NCI-H1436 treated with DMSO at 0.1 percent for 48 hours (cell line): ENCODE data around the gene ITGAL.
"Not testable (repeated sequence)": the region's sequence is repeated elsewhere in the genome, so short reads cannot be mapped to it uniquely, and the experiment has no call there.

Experiments used
- DNase-seq: peaks from one replicate; lab custom pipeline; 2025; lab: John Stamatoyannopoulos, UW

Gene ITGAL

DNA sequence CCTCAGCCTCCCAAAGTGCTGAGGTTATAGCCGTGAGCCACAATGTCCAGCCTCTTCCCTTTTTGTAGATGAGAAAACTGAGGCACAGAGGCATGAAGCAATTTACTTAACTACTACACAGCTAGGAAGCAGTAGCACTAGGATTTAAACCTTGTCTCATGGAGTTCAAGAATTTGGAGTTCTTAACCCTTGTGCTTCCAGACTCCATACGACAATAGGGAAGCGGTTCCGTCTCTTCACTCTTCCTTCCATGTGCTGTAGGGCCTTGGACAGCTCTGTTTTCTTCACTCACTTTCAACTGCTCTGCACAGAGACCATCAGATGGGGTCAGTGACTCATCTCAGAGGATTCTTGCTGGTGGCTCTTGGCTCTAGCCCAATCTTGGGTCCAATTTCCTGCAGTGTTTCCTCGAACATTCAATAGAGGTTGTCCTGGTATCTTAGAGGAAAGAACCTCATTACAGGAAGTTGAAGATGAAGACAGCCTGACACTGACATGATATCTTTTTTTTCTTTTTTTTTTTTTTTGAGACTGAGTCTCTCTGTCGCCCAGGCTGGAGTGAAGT lies 19.3 kb downstream of the ITGAL start:
- no peak for DNase-seq

DNA sequence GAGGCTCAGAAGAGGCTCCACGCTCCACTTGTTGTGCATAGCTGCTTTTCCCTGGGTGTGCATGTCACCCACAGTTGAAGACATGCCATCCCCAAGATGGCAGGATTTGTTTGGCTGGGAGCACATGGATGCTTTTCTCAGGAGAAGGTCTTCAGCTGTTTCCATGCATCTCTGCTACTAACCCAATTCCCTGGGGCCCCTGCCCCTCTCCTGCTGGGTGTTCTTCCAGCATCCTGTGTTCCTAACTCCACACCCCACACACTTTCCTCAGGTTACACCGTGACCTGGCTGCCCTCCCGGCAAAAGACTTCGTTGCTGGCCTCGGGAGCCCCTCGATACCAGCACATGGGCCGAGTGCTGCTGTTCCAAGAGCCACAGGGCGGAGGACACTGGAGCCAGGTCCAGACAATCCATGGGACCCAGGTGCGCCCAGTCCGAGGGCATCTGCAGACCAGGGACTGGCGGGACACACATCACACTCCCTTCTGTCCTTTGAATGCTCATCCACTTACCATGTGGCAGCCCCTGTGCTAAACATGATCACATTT lies 21.5 kb downstream of the ITGAL start:
- DNase-seq, result no peak

GRCh38 chr16:30494709-30495108 lies 22.2 kb downstream of the ITGAL start:
- DNase-seq, result no peak

DNA sequence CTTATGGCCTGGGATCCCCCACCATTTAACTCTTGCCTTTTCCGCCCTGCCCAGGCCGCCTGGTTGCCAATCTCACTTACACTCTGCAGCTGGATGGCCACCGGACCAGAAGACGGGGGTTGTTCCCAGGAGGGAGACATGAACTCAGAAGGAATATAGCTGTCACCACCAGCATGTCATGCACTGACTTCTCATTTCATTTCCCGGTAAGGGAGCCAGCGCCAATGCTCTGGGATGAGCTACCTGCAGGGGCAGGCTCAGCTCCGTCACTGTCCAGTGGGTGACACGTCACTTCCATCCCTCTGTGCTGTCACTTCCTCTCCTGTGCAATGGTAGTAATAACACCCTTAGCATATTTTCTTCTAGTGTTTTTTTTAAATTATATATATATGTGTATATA lies 26.7 kb downstream of the ITGAL start:
- DNase-seq, result no peak

DNA sequence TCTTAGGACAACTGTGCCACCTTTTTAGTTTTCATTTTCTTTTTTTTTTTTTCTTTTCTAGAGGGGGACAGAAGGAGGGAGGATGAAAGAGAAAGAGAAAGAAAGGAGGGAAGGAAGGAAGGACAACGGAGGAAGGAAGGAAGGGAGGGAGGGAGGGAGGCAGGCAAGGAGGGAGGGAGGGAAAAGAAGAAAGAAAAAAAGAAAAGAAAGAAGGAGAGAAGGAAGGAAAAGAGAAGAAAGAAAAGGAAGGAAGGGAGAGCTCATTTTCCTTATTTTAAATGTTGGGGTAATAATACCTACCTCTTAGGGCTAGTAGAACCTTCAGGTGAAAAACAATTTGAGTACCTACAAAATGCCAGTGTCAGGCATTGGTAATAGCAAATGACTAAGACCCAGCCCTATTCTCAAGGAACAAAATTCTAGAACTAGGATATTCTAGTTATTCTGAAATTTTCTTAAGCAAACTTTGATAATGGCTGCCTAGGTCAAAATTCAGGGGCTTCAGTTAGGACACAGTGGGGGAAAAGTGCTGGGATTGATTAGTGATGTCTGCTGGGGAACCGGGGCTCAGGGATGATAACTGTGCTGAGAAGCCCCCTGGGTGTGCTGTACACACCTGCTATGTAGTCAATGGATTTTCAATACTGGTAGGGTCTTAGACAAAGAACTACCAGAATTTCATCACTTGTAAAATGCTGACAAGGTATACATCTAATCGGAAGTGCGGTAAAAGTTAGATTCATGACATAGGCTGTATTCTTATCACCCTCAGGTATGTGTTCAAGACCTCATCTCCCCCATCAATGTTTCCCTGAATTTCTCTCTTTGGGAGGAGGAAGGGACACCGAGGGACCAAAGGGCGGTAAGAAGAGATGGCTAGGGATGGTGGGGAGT lies 31.1 kb downstream of the ITGAL start:
- no peak for DNase-seq

GRCh38 chr16:30509081-30509765 lies 36.7 kb downstream of the ITGAL start:
- DNase-seq, result no peak

DNA sequence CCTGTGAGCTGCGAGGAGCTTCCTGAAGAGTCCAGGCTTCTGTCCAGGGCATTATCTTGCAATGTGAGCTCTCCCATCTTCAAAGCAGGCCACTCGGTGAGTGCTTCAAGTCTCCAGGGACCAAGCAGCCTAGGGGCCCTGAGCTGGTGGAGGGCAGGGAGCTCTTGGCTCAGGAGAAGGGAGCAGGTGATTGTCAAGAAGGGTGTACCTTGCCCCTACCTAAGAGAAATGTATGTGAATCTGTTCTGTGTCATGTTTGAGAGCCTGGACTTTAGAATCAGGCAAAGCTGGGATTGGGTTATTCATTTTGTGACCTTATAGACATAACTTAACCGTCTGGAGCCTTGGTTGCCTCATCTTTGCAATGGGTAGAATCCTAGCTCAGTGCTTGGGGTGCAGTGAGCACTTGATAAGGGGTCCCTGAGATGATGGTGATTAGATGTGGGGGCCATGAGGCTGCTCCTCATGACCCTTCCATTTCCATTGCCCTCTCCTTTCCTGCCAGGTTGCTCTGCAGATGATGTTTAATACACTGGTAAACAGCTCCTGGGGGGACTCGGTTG lies 37.9 kb downstream of the ITGAL start:
- no peak for DNase-seq

DNA sequence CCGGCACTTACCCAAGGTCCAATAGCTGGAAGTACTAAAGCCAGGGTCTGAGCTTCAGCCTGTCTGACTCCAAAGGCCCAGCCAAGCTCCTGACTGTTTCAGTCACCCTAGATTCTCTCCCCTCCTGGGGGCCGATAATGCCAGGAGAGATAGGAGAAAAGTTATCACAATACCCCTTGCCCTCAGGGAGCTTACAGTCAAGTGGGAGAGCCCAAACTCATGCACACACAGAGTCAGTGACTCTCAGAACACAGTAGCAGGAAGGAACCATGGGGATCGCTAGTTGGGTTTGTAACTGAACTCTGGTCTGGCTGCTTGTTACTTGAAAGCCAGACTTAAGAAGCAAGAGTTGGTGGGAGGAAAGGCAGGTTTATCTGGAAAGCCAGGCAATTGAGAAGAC lies 39.0 kb downstream of the ITGAL start:
- DNase-seq, result no peak

DNA sequence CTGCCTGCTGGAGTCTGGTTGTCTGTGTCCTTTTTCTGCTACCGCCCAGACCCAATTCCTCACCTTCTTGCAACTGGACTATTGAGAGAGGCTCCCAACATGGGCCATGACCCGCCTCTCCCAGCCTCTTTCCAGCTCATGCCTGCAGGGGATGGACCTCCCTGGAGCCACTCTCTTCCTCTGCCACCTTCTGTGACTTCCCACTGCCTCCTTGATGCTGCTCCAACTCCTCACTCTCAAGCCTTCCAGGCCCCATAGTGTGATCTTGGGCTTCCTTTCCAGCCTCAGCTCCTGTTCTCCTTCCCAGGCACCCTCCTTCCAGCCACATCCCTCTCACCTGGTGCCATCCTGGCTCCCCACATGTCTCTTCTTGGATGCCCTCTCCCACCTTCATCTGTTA lies 42.7 kb downstream of the ITGAL start:
- no peak for DNase-seq

DNA sequence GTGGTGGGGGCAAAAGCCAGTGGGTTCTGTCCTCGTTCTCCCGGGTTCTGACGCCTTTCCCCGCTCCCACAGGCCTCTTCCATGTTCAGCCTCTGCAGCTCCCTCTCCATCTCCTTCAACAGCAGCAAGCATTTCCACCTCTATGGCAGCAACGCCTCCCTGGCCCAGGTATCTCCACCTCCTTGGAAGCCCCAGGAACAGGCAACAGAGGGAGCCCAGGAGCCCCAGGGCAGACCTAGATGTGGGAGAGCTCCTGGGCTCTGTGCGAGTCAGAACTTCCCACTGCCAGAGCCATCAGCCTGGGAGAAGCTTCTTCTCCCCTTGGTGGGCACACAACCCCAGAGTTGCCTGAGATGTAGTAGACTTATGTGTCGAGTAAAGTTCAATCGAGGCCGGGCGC lies 46.0 kb downstream of the ITGAL start:
- DNase-seq, result no peak

GRCh38 chr16:30519120-30520049 lies 46.8 kb downstream of the ITGAL start:
- no peak for DNase-seq

DNA sequence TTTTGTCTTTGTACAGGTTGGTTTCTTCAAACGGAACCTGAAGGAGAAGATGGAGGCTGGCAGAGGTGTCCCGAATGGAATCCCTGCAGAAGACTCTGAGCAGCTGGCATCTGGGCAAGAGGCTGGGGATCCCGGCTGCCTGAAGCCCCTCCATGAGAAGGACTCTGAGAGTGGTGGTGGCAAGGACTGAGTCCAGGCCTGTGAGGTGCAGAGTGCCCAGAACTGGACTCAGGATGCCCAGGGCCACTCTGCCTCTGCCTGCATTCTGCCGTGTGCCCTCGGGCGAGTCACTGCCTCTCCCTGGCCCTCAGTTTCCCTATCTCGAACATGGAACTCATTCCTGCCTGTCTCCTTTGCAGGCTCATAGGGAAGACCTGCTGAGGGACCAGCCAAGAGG lies 48.9 kb downstream of the ITGAL start:
- no peak for DNase-seq

DNA sequence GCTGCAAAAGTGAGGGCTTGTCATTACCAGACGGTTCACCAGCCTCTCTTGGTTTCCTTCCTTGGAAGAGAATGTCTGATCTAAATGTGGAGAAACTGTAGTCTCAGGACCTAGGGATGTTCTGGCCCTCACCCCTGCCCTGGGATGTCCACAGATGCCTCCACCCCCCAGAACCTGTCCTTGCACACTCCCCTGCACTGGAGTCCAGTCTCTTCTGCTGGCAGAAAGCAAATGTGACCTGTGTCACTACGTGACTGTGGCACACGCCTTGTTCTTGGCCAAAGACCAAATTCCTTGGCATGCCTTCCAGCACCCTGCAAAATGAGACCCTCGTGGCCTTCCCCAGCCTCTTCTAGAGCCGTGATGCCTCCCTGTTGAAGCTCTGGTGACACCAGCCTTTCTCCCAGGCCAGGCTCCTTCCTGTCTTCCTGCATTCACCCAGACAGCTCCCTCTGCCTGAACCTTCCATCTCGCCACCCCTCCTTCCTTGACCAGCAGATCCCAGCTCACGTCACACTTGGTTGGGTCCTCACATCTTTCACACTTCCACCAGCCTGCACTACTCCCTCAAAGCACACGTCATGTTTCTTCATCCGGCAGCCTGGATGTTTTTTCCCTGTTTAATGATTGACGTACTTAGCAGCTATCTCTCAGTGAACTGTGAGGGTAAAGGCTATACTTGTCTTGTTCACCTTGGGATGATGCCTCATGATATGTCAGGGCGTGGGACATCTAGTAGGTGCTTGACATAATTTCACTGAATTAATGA lies 49.5 kb downstream of the ITGAL start:
- DNase-seq, result no peak

- not testable (repeated sequence) for DNase-seq
Observed at GRCh38 chr16:30522702-30523463, 50.3 kb downstream of the ITGAL start.

DNA sequence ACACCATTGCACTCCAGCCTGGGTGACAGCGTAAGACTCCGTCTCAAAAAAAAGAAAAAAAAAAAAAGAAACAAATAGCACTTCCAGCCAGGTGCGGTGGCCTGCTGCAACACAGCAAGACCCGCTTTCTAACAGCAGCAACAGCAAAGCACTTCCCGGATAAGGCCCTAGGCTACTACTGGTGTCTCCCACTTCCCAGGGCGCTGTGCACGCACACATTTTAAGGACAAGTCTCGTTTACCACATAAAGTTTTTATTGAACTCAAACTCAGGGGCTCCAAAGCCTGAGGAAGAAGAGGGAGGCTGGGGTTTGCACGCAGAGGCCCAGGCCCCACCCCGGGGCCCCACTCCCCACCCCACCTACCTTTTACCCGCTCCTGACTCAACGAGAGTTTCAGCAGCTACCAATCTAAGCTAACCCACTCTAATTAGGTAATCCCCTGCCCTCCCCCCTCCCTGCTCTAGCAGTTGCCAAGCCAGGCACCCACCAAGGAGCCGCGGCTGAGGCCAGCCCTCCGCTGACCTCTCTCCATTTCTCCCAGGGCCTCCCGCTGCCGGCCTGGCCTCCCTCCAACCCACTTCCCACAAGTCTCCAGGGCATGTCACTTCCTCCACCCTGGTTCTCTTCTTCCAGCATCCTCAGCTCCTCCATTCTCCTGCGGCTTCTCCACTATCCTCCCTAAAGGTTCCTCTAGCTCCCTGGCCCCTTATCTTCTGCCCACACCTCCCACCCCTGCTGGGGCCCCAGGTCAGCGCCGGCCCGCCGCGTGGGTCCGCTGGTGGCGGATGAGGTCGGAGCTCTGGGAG lies 51.4 kb downstream of the ITGAL start:
- no peak for DNase-seq

DNA sequence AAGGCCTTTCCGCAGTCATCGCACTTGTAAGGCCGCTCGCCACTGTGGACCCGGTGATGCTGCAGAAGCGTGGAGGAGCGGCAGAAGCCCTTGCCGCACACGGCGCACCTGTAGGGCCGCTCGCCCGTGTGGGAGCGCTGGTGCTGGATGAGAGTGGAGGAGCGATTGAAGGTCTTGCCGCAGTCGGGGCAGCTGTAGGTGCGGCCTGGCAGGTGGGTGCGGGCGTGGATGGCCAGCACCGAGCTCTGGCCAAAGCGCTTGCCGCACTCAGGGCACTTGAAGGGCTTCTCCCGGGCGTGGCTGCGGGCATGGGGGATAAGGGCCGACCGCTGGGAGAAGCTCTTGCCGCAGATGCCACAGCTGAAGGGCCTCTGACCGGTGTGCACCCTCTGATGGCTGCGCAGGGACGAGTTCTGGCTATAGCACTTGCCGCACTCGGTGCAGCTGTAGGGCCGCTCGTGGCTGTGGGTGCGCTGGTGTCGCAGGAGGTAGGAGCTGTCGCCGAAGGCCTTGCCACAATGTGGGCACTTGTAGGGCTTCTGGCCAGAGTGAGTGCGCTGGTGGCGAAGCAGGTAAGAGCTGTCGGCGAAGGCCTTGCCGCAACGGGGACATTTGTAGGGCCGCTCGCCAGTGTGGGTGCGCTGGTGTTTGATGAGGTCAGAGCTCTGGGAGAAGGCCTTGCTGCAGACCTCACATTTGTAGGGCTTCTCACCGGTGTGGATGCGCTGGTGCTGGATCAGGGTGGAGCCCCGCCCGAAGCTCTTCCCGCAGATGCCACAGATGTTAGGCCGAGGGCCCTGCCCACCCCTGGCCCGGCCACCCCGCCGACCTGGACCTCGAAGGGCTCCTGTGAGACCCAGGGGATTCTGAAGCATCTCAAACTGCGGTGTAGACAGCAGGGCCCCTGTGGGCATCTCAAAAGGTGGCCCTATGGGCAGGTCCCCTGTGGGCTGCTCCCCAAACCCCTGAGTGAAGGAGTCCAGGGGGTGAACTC lies 52.3 kb downstream of the ITGAL start:
- no peak for DNase-seq

GRCh38 chr16:30525844-30526136 lies 53.2 kb downstream of the ITGAL start:
- no peak for DNase-seq
